GM23338 (cell line): ENCODE results near the gene ADGRG6.

Experiments
- CREB1 ChIP-seq: fragments of 250-450 bp; sonication (Bioruptor Pico); IDR thresholded peaks from 2 replicates; pipeline ENCODE4 v1.5.0; 2020; ENCODE audit warnings: low read depth, mild to moderate bottlenecking, moderate library complexity
- EZH2 ChIP-seq: fragments of 200-600 bp; sonication (generic); IDR thresholded peaks from one replicate; pipeline ENCODE4 v1.8.0; 2017; ENCODE audit warnings: antibody characterized with exemption, mild to moderate bottlenecking, low read depth; ENCODE audit not compliant: unreplicated experiment
- EZH2phosphoT487 ChIP-seq: fragments of 200-600 bp; sonication (generic); IDR thresholded peaks from one replicate; pipeline ENCODE4 v1.8.1; 2018; ENCODE audit warnings: antibody characterized with exemption; ENCODE audit not compliant: unreplicated experiment
- JUNB ChIP-seq: IDR thresholded peaks from one replicate; pipeline ENCODE4 v1.6.1; 2016; ENCODE audit warnings: antibody characterized with exemption; ENCODE audit not compliant: unreplicated experiment
- POLR2AphosphoS5 ChIP-seq: IDR thresholded peaks from 2 replicates; pipeline ENCODE4 v1.6.1; 2016; ENCODE audit warnings: antibody characterized with exemption, low read depth
- TF ChIP-seq, protein P1 (sequence below), 2 experiments: fragments of 200-600 bp in 1 of 2; sonication (generic) in 1 of 2; conservative IDR thresholded peaks; 2 replicates each; pipeline versions ENCODE4 v1.5.1 to v1.6.1; 2016 to 2017; ENCODE audit warnings: antibody characterized with exemption in 2 of 2, low read depth in 2 of 2, mild to moderate bottlenecking in 2 of 2, moderate library complexity in 1 of 2

- TF ChIP-seq, protein P1, sequence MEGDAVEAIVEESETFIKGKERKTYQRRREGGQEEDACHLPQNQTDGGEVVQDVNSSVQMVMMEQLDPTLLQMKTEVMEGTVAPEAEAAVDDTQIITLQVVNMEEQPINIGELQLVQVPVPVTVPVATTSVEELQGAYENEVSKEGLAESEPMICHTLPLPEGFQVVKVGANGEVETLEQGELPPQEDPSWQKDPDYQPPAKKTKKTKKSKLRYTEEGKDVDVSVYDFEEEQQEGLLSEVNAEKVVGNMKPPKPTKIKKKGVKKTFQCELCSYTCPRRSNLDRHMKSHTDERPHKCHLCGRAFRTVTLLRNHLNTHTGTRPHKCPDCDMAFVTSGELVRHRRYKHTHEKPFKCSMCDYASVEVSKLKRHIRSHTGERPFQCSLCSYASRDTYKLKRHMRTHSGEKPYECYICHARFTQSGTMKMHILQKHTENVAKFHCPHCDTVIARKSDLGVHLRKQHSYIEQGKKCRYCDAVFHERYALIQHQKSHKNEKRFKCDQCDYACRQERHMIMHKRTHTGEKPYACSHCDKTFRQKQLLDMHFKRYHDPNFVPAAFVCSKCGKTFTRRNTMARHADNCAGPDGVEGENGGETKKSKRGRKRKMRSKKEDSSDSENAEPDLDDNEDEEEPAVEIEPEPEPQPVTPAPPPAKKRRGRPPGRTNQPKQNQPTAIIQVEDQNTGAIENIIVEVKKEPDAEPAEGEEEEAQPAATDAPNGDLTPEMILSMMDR (conservative IDR thresholded peaks at IDR 0.05; ENCODE audit: low read depth in 2 of 2): no peak
- no peak for TF ChIP-seq EZH2
- TF ChIP-seq EZH2phosphoT487: no peak
- no peak for TF ChIP-seq JUNB
- no peak for TF ChIP-seq POLR2AphosphoS5
- no peak for TF ChIP-seq CREB1 (CRISPR knock-in tag)
These were observed 23.3 kb downstream of the ADGRG6 start for GRCh38 chr6:142325111-142325510.
